ENCODE measurements around the gene STK38.

The STK38 gene

DNA sequence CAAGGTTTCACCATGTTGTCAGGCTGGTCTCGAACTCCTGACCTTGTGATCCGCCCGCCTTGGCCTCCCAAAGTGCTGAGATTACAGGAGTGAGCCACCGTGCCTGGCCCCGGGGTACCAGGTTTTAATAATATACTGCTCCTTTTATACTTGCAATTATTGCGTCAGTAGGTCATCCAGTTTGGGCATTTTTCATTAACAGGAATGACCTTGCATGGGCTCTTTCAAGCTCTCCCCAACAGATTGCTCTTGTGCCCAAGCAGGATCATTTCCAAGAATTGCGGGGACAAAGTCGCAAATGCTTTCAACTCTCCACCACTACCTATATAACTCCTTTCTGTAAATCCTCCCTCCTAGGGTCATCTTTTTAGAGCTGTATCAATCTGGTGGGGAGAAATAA, 23.8 kb downstream of the STK38 start:
- DNase-seq (ENCODE audit: low read depth, low spot score), result no peak

DNA sequence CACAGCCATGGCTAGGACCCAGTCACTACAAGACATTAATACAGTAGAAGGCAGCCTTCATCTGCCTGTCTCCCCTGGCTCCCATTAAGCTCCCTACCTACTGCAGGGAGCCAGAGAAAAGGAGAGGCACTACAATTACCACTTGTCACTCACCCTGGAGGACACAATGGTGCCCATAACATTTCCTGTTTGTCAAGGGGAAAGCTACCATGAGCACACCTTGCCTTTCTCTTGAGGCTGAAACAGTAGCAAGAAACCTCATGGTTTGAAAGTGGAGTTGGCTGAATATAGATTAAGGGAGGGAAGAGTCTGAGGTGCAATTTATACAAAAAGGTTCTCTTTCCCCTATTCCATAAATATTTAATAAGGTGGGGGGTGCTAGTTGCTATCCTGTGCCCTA, 27.9 kb downstream of the STK38 start:
- no peak for DNase-seq (ENCODE audit: low read depth, low spot score)

DNA sequence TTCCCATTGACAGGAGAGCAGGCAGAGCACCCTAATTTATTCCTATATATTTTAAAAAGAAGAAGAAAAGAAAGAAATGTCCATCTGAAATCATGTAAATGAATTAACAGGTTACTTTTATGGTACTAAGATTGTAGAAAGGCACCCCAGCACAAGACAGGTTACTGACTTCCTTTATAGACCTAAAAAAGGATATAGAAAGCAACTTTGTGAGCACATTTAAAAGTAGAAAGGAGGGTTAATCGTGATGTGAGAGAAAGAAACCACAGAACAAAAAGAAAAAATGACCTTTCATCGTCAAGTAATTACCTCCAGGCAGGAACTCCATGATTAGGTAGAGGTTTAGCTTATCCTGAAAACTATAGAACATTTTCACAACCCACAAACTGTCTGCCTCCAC, 29.9 kb downstream of the STK38 start:
- no peak for DNase-seq (ENCODE audit: low read depth, low spot score)

DNA sequence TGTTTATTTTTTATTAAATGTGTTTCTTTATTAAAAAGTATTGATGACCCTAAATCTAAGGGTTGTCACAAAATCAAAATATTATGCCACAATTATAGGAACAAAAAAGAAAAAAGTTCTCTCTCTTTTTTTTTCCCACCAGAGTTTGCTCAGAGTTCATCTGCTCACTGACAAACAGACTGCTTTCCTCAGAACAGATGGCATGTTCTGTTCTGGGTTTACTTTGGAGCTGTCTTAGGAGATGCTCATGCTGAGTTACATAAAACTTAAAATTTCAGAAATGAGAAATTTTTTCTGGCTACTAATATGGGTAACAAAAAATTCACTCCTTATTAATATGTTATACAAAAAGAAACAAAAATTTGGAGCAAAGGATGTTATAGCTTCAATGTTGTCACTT, 30.3 kb downstream of the STK38 start:
- no peak for DNase-seq (ENCODE audit: low read depth, low spot score)

DNA sequence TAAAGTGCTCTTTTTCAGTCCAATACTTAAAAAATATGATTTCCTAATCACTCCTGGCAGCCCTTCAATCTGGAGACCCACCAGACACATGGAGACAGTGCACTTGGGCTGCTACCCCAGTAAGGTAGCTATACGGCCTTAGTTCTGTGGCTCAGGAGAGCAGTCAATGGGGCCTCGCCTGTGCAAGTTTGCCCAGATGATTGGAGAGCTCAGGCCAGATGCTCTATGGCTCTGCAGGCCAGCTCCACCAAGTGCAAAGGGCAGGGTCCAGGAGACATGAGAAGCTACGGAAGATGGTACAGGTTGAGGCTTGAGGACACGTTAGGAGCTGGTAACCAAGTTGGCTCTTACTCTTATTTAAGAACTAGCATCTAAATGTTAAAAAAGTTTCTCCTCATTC, 30.7 kb downstream of the STK38 start:
- no peak for DNase-seq (ENCODE audit: low read depth, low spot score)

DNA sequence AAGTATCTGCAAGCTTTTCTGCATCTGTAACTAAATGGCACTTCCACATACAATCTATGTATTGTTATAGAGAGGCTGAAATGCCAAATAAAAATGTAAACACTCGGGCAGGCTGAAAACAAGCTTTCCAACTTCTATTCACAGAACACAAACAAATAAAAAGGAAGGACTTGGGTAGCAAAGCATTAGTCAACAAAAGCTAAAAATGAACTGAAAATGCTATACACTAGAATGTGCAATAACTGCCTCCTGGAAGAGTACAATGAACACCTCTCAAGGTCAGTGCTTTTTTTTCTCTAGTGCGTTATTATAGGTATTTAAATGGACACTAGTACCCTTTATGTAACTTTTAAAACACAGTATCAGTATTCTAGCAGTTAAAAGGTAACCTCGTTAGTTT, 31.4 kb downstream of the STK38 start:
- no peak for DNase-seq (ENCODE audit: low read depth, low spot score)

DNA sequence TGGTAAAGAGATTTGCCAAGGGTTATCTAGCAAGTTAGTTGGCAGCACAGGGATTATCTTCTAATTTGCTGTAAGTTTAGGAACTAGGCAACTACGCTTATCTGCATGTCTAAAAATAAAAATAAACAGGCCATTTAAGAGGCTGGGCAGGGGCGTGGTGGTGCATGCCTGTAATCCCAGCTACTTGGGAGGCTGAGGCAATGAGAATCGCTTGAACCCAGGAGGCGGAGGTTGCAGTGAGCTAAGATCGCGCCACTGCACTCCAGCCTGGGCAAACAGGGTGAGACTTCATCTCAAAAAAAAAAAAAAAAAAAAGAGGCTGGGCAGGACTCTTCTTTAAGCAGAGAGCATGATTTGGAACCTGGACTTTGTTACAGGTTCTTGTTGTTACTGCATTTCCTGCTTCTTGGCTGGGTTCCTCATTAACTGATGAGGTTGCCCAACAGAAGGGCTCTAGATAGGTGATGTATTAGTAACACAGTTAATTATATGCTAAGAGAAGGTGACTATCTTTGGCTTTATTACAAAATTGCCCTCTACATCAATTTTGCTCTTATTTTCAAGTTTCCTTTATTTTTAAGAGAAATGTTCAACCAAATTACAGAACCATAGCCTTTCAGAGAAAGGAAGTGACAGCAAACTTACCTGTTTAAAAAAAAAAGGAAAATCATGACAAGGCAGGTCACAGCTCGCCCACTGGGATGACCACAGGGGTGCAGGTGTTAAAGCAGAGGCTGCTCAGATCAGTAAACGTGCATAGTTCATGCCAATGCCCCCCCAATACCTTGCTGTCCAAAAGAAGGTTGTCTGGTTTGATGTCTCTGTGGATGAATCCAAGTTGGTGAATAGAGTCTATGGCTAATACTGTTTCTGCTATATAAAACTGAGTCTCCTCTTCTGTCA, 32.5 kb downstream of the STK38 start:
- no peak for DNase-seq (ENCODE audit: low read depth, low spot score)

DNA sequence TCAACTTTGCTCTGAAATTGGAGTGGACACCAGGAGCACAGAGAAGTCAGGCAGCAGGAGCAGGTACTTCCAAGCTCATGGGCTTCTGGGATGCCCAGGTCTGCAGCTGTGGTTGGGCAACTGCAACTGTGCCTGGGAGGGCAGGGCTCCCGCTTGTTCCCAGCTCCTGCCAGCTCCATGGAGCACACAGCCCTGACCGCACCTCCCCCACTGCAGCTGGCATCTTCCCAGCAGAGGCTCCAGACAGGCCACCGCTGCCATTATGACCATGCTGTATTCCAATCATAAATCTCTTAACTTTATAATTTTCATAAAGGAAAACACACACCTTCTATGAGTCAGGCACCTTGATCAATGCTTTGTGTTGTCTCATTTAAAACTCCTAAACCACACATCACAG, 36.9 kb downstream of the STK38 start:
- DNase-seq (ENCODE audit: low read depth, low spot score), result no peak

DNA sequence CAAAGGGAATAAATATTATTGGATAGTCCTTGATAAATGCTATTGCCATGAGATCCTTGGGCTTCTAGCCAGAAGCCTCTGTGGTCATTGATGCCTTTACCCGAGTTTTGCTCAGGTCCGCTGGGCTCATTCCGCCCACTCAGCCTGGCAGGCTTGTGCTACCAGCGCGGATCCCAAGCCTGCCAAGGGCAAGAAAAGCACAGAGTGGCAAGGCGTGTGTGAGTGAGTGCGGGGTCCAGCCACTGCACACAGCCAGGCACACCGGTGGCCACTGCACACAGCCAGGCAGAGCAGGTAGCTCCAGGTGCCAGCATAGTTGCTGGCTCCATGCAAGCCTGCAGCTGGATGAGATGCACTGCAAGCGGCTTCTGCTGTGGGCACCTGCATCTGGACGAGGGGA, 38.7 kb downstream of the STK38 start:
- no peak for DNase-seq (ENCODE audit: low read depth, low spot score)

DNA sequence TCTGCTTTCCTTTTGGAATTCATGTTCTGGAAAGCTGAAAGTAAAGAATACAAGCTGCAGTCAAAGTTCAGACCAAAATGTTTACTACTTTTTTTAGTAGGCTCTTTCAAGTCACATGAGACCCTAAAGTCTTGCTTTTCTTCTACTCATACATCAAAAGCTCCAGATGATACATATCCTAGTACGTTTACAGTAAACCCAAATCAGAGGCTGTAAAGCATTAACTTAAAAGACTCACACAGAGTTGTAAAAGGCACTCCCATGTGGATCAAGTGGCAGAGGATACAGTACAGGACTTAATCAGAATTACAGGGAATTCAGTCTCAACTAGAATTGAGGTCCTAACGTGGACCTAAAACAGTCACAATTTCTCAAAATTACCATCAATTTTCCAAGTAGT, 40.7 kb downstream of the STK38 start:
- DNase-seq (ENCODE audit: low read depth, low spot score), result no peak

DNA sequence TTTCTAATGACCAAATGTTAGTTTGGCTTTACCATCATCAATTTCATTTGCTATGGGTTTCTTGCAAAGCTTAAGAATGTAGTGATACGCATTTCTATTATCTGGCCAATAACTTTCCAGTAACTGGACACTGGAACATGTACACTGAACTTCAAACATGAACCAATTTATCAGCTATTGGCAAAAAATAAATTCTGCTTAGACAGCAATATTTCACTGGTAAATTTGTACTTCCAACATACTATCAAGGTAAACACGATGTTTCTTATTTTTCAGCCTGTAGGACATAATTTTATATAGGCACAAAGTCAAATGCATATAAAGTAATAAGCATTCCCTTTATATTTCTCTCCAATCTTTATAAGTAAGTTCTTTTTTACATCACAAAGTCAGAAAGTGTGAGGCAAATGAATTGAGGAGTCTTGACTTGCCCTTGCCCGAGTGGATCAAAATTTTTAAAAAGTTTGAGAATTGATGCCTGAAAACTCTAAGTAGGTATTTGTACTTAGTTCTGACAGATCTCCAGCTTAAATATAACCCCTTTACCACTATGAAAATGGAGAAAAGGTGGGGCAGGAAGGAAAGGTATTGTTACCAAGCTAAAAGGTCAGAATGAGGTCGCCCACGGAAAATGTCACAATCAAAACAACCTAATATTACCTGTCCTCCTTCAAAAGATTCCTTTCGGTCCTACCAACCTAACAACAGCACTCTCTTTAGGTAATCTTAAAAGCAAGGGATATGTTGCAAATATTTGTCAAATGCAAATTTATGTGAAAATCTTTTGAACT, 41.3 kb downstream of the STK38 start:
- no peak for DNase-seq (ENCODE audit: low read depth, low spot score)

DNA sequence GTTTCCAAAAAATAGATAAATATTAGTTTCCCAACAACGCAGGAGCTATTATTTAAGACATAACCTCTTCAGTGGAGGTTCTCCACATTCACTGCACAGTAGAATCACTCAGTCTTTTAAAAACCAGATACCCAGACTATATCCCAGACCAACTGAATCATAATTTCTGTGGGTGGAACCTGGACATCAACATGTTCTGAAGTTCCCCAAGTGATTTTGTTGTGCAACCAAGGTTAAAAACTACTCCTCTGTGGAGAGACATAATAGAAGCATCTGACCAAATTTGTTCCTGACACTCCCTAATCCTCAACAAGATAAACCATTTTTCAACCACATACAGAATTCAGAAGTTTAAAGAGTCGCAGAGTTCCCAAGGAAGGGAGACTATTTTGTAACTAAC, 42.3 kb downstream of the STK38 start:
- DNase-seq (ENCODE audit: low read depth, low spot score), result no peak

DNA sequence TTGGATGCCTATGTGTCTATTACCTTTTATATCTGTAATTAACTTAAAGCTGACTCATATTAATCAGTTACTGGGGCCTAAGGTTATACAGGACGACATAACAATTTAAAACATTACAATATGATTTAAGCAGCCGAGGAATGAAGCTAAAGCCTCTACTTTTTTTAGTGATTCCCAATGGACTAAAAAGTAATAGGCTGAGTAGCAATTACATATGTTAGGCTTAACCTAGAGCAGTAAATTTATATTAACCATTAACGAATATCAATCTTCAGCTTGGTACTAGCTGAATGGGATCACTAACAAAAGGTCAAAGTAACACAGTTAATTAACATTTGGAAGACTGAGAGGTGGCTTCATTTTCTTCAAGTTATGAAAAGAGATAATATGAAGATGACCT, 43.1 kb downstream of the STK38 start:
- DNase-seq (ENCODE audit: low read depth, low spot score), result no peak

DNA sequence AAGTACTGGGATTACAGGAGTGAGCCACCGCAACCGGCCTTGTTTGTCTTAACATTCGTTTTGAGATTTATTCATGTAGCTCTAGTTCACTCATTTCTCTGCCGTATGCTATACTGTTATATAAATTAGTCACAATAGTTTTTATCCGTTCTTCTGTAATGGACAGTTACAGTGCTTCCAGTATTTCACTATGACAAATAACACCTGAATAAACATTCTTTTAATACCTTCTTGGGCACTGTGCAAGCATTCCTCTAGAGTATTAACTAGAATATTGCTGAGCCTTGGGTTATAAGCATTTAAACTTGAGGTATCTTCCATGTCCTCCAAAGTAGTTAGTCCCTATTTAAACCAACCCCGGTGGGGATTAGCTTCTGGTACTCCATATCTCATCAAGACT, 45.6 kb downstream of the STK38 start:
- no peak for DNase-seq (ENCODE audit: low read depth, low spot score)

DNA sequence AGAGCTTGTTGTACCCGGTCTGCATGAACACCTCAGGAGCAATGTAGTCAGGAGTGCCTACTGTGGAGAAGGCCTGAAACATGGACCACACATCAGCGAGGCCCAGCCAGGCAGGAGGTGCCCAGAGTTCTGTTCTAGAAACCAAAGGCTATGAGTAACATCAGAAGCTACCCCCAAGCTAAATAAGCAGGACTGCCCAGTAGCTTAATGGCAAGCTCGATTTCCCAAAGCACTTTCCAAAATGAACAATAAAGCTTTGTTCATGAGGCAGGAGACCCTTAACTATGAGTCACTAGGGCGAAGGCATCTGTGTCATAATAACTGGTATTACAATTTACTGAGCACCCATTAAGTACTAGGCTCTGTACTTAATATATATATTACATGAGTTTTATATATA, 47.4 kb downstream of the STK38 start:
- no peak for DNase-seq (ENCODE audit: low read depth, low spot score)

DNA sequence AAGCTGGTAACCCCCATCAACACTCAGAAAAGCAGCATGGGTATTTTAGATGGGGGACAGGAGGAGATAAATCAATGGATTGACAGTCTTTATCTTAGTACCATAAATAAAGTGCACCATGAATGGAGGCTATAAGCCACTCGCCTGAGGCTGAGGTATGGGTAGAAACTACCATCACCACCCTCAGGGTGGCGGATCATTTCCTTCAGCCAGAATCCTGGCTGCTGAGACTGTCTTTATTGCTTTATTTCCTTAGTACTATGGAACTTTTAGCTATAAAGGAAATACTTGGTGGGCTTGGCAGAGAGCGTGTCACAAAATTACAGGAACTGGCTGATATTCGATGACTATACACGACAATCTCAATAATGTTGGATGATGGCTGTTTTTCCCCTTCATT, 52.2 kb downstream of the STK38 start:
- no peak for DNase-seq (ENCODE audit: low read depth, low spot score)

DNA sequence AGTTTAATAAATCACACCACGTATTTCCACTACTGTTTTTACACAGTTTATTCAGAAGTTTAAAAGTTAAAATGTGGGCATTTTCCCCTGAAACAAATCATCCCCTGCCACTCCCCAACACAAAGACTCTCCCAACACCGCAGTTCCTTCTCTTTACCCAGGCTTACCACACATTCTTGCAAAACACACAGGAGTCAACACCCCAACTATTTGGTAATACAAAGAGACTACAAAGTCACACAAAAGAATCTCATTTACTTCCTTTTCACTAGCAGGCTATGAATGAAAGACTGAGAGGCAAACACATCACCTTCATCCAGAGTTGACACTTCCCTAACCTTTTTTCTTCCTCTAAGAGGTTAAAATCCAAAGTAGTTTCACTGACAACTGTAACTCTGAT, 53.4 kb downstream of the STK38 start:
- DNase-seq (ENCODE audit: low read depth, low spot score), result no peak

DNA sequence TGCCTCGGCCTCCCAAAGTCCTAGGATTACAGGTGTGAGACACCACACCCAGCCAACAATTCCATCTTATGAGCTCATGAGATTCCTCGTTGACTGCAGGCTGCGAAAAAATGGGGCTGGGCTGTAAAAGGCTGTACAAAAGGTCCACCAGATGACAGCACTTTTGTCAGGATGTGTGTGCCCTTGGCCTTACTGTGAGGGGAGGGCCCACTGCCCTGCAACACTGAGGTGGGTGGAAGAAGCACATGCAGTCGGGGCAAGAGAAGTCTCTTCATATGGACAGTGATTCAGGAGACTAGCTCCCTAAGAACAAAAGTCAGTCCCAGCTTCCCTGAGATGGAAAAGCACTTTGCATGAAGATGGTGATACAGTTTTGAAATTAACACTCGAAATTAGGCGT, 54.0 kb downstream of the STK38 start:
- DNase-seq (ENCODE audit: low read depth, low spot score), result no peak

DNA sequence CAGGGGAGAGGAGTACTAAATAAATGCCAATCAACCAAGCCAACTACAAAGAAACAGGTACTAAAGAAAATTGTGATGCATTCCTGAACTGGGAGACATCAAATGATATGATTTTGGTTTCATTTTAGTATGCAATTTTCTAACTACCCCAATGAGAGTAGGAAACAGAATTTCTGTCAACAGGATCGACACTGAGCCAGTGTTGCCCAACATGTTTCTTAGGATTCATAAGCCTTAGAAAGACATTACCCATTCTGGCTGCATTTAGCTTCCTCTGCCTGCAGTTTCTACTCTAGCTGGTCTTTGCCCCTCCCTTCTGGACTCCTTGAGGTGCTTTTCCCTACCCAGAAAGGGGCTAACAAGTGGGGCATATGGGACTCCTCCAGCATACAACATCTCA, 54.7 kb downstream of the STK38 start:
- DNase-seq (ENCODE audit: low read depth, low spot score), result no peak

DNA sequence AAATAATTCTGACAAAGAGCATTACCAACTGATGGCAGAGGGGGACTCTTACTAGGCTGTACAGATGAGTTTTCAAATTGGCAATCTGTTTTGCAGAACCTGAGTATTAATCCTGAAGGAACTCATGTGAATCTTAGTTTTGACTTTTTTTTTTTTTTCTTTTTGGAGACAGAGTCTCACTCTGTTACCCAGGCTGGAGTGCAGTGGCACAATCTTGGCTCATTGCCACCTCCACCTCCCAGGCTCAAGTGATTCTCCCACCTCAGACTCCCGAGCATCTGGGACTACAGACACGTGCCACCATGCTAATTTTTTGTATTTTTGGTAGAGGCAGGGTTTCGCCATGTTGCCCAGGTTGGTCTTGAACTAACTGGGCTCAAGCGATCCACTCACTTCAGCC, 55.2 kb downstream of the STK38 start:
- no peak for DNase-seq (ENCODE audit: low read depth, low spot score)

DNA sequence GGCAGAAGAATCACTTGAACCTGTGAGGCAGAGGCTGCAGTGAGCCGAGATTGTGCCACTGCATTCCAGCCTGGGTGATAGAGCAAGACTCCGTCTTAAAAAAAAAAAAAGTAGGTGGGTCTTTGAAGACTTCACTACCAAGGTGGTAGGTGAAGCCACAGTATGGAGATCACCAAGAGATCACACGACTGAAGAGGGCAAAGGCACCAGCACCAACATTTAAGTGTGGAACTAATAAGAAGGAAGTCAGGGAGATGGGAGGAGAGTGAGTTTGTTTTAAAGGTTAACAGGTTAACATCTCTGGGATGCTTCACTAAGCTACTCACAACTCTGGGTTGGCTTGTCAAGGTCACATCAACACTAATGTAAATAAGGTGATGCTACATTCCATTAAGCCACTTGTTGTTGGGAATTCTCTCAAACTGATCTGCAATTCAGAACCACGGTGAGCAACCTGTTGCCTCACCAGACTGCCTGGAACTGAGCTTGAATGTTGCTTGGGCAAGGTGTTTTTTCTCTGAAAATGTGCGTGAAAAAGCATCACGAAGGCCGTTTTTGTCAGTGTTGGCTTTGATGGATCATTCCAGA, 55.8 kb downstream of the STK38 start:
- peak; percentile 12 for DNase-seq (ENCODE audit: low read depth, low spot score)

DNA sequence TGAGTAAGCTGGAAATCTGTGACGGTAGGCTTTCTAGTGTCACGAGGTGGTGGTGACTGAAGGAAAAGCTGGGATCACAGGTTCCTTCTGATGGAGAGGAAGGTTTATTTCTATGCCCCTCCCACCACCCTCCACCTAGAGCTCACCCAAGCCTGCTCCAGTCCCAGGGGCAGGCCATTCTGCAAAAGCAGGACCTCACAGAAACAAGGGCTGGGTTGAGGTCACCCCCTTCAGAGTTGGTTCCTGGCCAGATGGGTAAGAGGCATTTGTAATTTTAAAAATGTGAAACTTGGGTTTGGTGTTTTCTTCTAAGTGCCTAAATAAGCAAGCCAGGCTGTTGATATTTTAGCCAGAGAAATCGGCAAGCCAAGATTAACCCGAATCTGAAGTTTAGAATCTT, 57.9 kb downstream of the STK38 start:
- DNase-seq (ENCODE audit: low read depth, low spot score), result no peak

DNA sequence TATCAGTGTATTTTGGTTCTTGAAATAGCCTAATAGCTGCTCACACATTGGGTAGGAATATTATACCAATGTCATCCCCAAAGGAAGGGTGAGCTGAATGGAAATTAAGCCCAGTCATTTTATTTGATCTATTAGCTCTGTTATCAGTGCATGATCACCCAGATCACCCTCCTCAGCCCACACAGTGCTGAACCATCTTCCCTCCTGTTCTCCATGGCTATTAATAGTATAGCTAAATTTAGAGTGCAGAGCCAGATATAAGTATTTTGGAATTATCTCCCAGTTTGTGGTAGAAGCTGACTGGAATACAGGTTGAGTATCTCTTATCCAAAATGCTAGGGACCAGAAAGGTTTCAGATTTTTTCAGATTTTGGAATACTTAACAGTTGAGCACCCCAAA, 59.1 kb downstream of the STK38 start:
- DNase-seq (ENCODE audit: low read depth, low spot score), result no peak

All from iPS DF 19.7 (cell line).